GM18861 (cell line): ENCODE data around the gene POU4F1.
A peak's percentile ranks its signal among the peaks of the same experiment; 100 is the strongest.

Experiments
- ATAC-seq: cut with Tn5 transposase; IDR thresholded peaks from one replicate; pipeline ENCODE4 v1.9.1; 2021; ENCODE audit not compliant: unreplicated experiment

Gene POU4F1

DNA sequence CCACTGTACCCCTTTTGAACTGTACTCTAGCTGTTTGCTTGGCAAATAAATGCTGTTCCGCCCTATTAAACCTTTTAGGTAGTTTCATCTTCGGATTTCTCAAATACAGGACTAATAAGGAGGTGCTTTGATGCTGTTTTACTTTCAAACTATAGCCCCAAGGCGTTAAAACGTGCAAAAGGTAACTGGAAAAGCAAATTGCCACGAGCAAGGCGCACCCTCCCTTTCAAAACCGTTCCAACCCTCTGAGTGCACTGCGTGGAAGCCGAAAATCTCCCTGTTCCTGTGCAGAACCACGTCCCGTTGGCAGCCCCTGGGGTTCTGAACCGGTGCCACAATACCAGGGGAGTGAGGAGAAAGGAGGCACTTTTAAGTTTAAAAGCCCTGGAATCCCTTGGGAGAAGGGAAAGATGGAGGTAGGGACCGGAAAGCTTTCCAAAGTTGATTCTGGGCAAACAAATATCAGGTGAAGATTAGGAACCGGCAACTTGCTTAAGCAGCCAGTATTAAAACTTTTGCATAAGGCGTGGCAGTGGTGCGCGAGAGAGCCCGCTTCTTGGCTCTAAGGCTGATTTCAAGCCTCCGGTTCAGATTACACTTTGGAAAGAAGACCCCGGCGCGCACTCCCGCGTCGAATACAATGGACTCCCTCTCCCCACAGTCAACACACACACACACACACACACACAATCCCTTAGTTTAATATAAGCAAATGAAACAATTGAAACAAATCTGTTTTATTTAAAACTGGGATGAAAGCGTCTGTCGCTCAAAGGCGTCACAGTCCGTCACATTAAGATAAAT, 9.5 kb downstream of the POU4F1 start:
- ATAC-seq = no peak

DNA sequence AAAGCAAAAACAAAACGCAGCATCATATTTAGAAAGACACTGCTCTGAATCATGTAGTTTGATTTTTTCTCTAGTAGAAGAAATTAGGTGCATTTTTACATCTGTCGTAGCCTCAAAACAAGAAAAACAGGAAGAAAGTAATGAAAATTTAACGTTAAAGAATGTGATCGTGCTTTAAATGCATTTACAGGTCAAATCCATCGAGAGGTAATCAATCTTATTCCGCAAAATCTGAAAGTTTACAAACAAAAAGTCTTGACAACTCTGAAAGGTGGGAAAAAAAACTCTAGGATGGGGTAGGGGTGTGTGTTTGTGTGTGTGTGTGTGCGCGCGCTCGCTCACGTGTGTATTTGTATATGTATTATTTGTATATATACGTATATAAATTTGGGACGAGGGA, 10.2 kb downstream of the POU4F1 start:
- ATAC-seq = no peak

DNA sequence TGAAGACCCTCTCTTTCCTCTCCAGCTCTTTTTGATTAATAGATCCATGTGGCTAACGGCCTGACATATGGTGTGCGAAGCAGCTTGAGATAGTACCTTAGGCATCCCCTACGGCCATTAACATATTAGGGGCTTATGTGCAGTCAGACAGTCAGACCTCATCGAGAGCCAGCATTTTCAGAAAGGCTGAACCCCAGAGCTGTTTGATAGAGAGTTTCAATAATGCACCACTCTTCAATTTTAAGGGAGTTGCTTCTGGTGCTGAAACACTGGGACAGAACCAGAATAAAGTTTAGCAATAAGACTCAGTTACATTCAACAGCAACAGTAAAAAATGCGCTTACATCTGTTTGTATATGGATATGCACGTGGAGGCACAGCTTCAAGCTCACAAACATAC, 10.8 kb downstream of the POU4F1 start:
- no peak for ATAC-seq

DNA sequence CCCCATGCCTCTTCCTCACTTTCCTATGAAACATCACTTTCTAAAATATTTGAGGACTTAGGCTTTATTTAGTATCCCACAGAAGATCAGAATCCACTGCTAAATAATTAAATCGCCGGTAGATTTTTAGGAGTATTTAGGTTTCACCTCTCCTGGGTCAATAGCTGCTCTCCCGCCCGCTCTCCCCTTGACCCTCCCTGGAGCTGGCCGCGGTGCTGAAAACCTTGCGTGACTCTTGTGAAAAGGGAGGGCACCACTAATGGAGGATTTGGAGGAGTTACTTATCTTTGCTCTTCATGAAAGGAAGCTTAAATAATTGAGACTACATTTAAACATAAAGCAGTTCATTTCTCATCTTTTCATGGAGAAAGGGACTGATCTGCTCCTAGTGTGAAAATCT, 14.1 kb downstream of the POU4F1 start:
- ATAC-seq = no peak

DNA sequence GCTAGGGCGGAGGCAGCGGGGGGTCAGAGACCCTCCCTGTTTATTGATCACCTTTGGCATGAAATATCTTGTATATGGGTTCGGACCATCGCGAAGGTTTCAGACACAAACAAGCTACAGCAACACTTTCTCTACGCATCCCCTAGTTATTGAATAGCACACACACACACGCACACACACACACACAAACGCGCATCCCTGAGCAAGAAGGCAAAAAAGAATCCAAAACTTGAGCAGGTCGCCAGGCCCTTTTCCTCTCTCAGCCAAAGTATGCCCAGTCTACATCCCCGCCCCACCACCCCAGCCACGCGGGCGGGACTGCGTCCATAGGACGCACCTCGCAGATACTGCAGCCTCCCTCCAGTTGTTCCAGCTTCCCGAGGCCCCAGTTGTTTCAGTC, 16.0 kb downstream of the POU4F1 start:
- no peak for ATAC-seq

DNA sequence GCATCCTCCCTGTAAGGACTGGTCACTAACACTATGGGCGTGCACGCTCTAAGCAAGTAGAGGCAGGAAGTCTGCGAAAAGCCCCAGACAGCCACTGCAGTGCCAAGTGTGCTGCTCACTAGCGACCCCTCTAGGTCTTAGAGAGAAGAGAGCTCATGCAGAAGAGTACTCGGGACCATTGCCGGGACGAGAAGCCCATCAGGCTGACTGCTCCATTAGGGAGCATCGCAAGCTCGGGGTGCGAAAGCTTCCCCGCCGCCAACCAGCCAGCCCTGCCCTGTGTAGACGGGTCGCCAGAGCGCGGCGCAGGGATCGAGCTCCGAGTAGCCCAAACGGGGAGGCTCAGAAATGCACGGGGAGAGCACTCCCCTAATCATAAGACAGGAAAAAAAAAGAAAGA, 16.6 kb downstream of the POU4F1 start:
- peak; percentile 51 for ATAC-seq

DNA sequence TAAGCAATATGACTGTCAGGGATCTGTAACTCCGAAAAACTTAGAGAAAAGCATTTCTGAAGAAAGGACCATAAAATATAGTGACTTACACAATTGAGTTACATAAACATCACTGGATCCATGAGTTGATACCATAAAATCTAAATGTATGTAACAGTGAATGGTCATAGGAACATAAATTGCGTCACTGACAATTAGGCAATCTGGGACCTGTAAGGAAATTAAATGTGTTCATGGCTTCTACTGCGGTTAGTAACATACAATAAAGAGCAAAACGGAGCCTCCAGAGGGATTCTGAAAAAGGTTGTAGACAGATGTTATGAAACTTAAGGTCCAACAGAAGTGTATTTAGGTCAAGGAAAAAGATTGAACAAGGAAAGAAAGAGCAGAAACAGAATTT, 27.1 kb downstream of the POU4F1 start:
- ATAC-seq = no peak

DNA sequence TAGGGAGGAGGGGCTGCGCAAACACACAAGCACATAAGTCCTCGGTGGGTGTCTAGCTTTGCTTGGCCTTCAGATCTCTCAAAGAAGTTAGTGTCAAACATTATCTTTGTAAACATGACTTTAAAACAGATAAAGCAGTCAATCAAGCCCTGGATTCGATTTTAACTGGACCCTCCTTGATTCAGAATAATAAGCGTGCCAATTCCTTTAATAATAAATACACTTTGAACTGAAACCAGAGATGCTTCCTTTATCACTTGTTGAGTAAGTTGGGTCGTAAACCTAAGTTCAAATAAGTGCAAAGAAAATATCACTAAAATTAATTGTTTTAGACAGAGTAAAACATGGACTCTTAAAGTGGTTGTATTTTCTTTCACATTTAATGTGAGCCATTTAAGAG, 30.9 kb downstream of the POU4F1 start:
- no peak for ATAC-seq

DNA sequence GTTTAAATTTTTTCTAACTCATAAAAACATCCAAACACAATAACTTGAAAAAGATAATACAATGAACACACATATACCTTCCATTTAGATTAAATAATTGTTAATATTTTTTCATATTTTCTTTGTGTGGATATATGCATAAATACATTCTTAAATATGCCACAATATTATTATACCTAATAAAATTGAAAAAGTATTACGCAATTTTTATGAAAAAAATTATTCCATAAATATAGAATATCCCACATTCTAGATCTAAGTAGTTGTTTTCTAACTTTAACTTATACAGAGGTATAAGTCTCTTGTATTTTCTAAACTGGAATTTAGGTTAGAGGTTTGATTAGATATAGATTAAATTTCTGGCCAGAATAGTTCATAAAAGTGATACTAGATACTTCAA, 34.3 kb downstream of the POU4F1 start:
- no peak for ATAC-seq

DNA sequence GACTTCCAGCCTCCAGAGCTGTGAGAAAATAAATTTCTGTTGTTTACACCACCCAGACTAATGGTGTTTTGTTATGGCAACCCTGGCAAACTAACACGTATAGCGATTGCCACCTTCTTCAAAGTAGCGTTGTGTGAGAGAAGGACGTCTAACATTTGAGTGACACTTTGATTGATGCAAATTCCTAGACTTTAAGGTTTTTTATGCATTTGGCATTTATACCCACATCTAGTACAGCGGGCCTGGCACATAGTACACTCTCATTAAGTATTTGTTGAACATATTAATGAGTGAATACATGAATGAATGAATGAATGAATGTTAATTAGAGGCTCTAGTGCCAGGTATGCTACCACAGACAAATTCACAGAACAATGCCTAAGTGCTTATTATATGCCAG, 36.7 kb downstream of the POU4F1 start:
- ATAC-seq = no peak

DNA sequence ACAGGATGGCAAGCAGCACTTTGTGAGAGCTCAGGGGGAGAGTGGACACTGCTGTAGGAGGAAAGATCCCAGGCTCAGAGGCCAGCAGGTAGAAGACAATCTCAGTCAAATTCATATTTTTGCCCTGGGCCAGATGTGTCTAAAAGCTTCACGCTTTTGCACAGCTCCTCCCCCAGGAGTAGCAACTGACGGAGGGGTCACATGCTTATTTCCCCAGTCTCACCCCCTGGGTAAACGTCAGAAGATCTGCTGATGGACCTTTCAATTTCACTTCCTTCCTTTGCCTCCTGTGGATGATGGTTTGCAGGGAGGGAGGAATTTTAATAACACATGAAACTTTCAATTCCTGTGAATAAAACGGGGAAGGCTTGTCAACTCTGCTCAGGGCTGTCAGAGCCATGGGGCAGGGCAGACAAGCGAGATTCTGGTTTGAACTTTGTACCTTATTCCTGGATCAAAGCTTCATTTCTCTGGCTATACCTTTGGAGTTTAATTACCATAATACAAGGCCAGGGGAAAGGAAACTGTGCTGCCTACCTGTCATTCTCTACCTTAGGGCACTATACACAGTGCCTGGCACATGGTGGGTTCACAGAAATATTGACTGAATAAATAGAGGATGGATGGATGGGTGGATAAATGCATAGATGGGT, 41.0 kb downstream of the POU4F1 start:
- no peak for ATAC-seq
